H1 (cell line): ENCODE measurements around the gene TSPAN4.

Source experiments
- POLR2A ChIP-seq, 2 experiments: IDR thresholded peaks; 1 replicate in 1 of 2; 2 replicates in 1 of 2; pipeline ENCODE4 v1.6.1; 2011; ENCODE audit warnings: low read depth in 2 of 2, low read length in 2 of 2, mild to moderate bottlenecking in 2 of 2; ENCODE audit errors: control extremely low read depth in 1 of 2
- POLR2AphosphoS5 ChIP-seq: IDR thresholded peaks from 2 replicates; pipeline ENCODE4 v1.6.1; 2011; ENCODE audit warnings: low read depth, low read length
- RNF2 ChIP-seq: fragments of 200-900, 300-1000 bp; sonication (generic); IDR thresholded peaks from 2 replicates; pipeline ENCODE4 v1.7.1; 2016; ENCODE audit warnings: borderline replicate concordance, low read depth, mild to moderate bottlenecking, antibody characterized with exemption, low read length; ENCODE audit not compliant: poor library complexity, severe bottlenecking; ENCODE audit errors: missing control alignments
- TF ChIP-seq, protein P1 (sequence below): IDR thresholded peaks from 2 replicates; pipeline ENCODE4 v1.6.1; 2012; ENCODE audit warnings: inconsistent platforms
- TF ChIP-seq, protein P2 (sequence below), 3 experiments: IDR thresholded peaks; 1 replicate in 2 of 3; 2 replicates in 1 of 3; pipeline versions ENCODE4 v1.5.1 to v1.6.1; 2011; ENCODE audit warnings: low read length in 3 of 3, mild to moderate bottlenecking in 3 of 3, inconsistent platforms in 2 of 3, low read depth in 1 of 3, moderate library complexity in 1 of 3; ENCODE audit not compliant: insufficient read depth in 1 of 3; ENCODE audit errors: control extremely low read depth in 1 of 3

DNA sequence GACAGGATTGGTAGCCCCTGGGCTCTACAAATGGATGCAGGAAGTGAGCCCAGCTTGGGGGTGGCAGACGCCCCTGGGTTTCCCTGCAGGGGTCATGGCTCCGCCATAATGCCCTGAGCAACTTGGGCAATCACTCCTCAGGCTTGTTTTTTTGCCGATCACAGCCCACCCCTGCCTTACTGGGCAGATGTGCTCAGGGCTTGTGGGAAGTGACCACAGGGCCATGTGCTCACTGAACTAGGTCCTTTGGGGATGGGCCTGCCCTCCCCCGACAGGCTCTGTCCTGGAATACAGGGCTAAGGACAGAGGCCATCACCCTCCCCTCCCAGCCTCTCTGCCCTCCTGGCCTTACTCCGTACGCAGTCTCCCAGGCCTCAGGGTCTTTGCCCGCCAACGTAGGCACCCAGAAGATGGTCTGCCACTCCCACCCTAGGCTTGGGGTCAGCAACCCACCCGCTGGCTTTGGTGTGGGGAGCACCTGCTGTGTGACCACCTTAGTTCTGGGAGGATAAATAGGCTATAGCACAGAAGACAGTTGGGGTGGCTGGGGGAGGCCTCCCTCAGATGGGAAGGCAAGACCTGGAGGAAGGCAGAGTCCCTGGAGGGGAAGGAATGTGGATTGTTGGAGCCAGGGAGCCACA, 29.1 kb upstream of the TSPAN4 start:
- TF ChIP-seq POLR2AphosphoS5 (peak; percentile 83), RNF2 (no peak), POLR2A (IDR thresholded peaks at IDR 0.05; ENCODE audit: control extremely low read depth in 1 of 2, low read depth in 2 of 2, low read length in 2 of 2) (peak; percentile 73 to 77)
- TF ChIP-seq, protein P1, sequence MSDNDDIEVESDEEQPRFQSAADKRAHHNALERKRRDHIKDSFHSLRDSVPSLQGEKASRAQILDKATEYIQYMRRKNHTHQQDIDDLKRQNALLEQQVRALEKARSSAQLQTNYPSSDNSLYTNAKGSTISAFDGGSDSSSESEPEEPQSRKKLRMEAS: 0 out of 2 replicates have a peak, but pooled peaks have one; percentile 28
- TF ChIP-seq, protein P2, sequence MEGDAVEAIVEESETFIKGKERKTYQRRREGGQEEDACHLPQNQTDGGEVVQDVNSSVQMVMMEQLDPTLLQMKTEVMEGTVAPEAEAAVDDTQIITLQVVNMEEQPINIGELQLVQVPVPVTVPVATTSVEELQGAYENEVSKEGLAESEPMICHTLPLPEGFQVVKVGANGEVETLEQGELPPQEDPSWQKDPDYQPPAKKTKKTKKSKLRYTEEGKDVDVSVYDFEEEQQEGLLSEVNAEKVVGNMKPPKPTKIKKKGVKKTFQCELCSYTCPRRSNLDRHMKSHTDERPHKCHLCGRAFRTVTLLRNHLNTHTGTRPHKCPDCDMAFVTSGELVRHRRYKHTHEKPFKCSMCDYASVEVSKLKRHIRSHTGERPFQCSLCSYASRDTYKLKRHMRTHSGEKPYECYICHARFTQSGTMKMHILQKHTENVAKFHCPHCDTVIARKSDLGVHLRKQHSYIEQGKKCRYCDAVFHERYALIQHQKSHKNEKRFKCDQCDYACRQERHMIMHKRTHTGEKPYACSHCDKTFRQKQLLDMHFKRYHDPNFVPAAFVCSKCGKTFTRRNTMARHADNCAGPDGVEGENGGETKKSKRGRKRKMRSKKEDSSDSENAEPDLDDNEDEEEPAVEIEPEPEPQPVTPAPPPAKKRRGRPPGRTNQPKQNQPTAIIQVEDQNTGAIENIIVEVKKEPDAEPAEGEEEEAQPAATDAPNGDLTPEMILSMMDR (IDR thresholded peaks at IDR 0.05; ENCODE audit: control extremely low read depth in 1 of 3, insufficient read depth in 1 of 3, low read depth in 1 of 3, low read length in 3 of 3): no peak
